Ishikawa (cell line): ENCODE data around the gene RPS6KA2.

Experiments
- FOXM1 ChIP-seq: IDR thresholded peaks from 2 replicates; pipeline ENCODE4 v1.6.1; 2012; ENCODE audit warnings: low read depth, borderline replicate concordance
- RAD21 ChIP-seq: IDR thresholded peaks from 2 replicates; pipeline ENCODE4 v1.6.1; 2012; ENCODE audit warnings: low read depth
- TAF1 ChIP-seq: IDR thresholded peaks from 2 replicates; pipeline ENCODE4 v1.6.1; 2012; ENCODE audit warnings: low read depth, mild to moderate bottlenecking
- TEAD4 ChIP-seq: IDR thresholded peaks from 2 replicates; pipeline ENCODE4 v1.6.1; 2012
- TF ChIP-seq, protein P1 (sequence below): IDR thresholded peaks from 2 replicates; pipeline ENCODE4 v1.6.1; 2012; ENCODE audit warnings: low read depth, mild to moderate bottlenecking
- TF ChIP-seq, protein P2 (sequence below): IDR thresholded peaks from 2 replicates; pipeline ENCODE4 v1.6.1; 2012
- TF ChIP-seq, protein P3 (sequence below): IDR thresholded peaks from 2 replicates; pipeline ENCODE4 v1.6.1; 2012

DNA sequence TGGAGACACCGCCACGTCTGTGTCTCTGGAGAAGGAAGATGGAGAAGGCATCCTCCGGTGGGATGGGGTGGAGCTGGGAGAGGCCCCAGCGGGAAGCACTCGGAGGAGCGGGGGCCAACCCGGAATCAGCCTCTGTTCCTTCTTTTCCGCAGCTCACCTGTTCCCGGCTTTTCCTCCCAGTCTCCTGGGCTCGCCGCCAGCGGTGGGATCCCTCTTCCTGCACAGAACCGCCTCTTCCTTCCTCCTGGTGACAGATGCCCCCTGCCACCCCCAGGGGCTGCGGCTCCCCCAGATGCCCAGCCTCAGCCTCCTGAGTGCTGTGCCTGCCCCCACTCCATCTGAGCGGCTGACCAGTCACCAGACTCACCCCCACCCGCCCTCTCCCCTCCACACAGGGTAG lies 63.9 kb downstream of the RPS6KA2 start:
- TF ChIP-seq, protein P1, sequence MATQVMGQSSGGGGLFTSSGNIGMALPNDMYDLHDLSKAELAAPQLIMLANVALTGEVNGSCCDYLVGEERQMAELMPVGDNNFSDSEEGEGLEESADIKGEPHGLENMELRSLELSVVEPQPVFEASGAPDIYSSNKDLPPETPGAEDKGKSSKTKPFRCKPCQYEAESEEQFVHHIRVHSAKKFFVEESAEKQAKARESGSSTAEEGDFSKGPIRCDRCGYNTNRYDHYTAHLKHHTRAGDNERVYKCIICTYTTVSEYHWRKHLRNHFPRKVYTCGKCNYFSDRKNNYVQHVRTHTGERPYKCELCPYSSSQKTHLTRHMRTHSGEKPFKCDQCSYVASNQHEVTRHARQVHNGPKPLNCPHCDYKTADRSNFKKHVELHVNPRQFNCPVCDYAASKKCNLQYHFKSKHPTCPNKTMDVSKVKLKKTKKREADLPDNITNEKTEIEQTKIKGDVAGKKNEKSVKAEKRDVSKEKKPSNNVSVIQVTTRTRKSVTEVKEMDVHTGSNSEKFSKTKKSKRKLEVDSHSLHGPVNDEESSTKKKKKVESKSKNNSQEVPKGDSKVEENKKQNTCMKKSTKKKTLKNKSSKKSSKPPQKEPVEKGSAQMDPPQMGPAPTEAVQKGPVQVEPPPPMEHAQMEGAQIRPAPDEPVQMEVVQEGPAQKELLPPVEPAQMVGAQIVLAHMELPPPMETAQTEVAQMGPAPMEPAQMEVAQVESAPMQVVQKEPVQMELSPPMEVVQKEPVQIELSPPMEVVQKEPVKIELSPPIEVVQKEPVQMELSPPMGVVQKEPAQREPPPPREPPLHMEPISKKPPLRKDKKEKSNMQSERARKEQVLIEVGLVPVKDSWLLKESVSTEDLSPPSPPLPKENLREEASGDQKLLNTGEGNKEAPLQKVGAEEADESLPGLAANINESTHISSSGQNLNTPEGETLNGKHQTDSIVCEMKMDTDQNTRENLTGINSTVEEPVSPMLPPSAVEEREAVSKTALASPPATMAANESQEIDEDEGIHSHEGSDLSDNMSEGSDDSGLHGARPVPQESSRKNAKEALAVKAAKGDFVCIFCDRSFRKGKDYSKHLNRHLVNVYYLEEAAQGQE: no peak
- TF ChIP-seq, protein P2, sequence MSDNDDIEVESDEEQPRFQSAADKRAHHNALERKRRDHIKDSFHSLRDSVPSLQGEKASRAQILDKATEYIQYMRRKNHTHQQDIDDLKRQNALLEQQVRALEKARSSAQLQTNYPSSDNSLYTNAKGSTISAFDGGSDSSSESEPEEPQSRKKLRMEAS: no peak
- TF ChIP-seq, protein P3, sequence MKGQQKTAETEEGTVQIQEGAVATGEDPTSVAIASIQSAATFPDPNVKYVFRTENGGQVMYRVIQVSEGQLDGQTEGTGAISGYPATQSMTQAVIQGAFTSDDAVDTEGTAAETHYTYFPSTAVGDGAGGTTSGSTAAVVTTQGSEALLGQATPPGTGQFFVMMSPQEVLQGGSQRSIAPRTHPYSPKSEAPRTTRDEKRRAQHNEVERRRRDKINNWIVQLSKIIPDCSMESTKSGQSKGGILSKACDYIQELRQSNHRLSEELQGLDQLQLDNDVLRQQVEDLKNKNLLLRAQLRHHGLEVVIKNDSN: no peak
- TF ChIP-seq TEAD4 (no peak), FOXM1 (no peak), TAF1 (no peak), RAD21 (no peak)
